Activated naive CD4-positive, alpha-beta T cell treated with anti-CD3 and anti-CD28 coated beads for 36 hours (primary cell): ENCODE results near the gene VWA1. TPM values are rescaled to one million over a fixed set of nuclear protein-coding genes. Genes with fewer than 3 reads are reported as not detected.

Experiments used
- CTCF ChIA-PET: fragments of 350-600 bp; sonication (Branson Sonifier 250); formaldehyde crosslinking; loops from one replicate; lab custom pipeline; 2021; ENCODE audit warnings: antibody characterized with exemption; lab: Charles Lee
- DNase-seq: peaks from one replicate; pipeline ENCODE4 v3.0.0-alpha.2; 2020
- H3K27ac Mint-ChIP-seq: one replicate; pipeline ENCODE4 v1.8.0; 2021; ENCODE audit warnings: mild to moderate bottlenecking, mixed read lengths
- H3K27me3 Mint-ChIP-seq: one replicate; pipeline ENCODE4 v1.8.0; 2021; ENCODE audit warnings: low read depth, mixed read lengths
- H3K36me3 Mint-ChIP-seq: one replicate; pipeline ENCODE4 v1.8.0; 2021; ENCODE audit warnings: low read depth, mixed read lengths
- H3K4me1 Mint-ChIP-seq: one replicate; pipeline ENCODE4 v1.8.0; 2021; ENCODE audit warnings: low read depth, mixed read lengths
- H3K4me3 Mint-ChIP-seq: one replicate; pipeline ENCODE4 v1.8.0; 2021; ENCODE audit warnings: mild to moderate bottlenecking, moderate library complexity, mixed read lengths
- H3K9me3 Mint-ChIP-seq: one replicate; pipeline ENCODE4 v1.8.0; 2021; ENCODE audit warnings: mixed read lengths
- intact Hi-C: fragments of 100-400 bp; cut with micrococcal nuclease; formaldehyde crosslinking; loops from one replicate; pipeline ENCODE4 v1.15.1; 2023
- total RNA-seq, 2 experiments: library from RNA; stranded (reverse); gene quantifications; one replicate each; pipeline ENCODE4 v1.2.3, GENCODE V29; 2021

VWA1 gene
- total RNA-seq, 2 experiments from 2014 or later = 0.72 to 0.74 TPM

DNA sequence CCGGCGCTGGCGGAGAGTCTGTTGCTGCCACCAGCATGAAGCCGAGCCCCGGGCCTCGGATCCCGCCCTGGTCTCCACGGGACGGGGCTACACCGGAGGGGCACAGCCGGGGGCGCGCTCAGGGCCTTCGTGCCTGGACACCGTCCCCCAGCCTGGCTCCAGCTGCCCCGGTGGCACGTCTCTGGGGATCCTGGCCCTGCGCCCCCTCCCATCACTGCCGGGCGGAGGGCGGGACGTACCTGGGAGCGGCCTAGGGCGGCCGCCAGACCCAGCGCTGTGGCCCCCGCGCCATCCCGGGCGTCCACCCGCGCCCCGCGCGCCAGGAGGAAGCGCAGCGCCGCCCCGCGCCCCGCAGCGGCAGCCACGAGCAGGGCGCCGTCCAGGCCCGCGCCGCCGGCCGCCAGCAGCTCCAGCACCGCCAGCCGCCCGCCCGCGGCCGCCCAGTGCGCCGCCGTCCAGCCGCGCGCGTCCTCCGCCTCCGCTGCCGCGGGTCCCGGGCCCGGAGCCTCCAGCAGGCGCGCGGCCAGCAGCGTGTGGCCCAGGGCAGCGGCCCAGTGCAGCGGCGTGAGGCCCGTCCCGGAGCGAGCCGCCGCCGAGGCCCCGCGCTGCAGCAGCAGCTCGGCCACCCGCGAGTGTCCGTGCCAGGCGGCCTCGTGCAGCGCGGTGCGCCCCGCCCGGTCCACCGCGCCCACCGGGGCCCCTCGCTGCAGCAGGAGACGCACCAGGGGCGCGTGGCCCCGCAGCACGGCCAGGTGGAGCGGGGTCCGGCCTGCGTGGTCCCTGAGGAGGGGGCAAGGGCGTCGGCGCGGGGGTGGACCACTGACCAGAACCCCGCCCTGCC is 15.5 kb upstream of the VWA1 start:
- H3K4me1 Mint-ChIP-seq = peaks cover 11% of the 10 kb centered on the region
- no peak overlapping the region for H3K4me3 Mint-ChIP-seq
- no peak overlapping the region for H3K27ac Mint-ChIP-seq
- intact Hi-C loops = no loop called here
- H3K9me3 Mint-ChIP-seq = no peaks in the 10 kb centered on the region
- no peak for DNase-seq
- peaks cover 14% of the 10 kb centered on the region for H3K27me3 Mint-ChIP-seq
- no peaks in the 10 kb centered on the region for H3K36me3 Mint-ChIP-seq
- CTCF ChIA-PET = no interaction called here

DNA sequence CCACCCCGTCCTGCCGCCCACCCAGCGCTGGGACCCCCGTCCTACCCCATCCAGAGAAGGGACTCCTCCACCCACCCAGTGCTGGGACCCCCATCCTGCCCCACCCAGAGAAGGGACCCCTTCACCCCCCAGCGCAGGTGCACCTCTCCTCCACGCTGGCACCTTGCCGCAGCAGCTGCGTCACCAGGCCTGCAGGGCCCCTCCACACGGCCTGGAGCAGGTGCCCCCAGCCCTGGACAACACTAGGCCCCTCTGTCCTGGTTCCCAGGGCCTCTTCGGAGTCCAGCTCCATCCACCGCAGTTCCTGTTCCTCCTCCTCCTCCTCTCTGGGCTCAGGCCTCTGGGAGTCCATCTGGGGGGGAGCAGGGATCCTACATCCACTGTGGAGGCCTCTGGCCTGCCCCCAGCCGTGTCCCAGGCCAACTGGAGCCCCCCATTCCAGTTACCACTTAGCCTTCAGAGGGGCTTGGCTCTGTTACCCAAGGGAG is 14.8 kb upstream of the VWA1 start:
- CTCF ChIA-PET = no interaction called here
- H3K4me1 Mint-ChIP-seq = peaks cover 11% of the 10 kb centered on the region
- H3K4me3 Mint-ChIP-seq = no peak overlapping the region
- no peak for DNase-seq
- no peak overlapping the region for H3K27ac Mint-ChIP-seq
- peaks cover 19% of the 10 kb centered on the region for H3K27me3 Mint-ChIP-seq
- intact Hi-C loops = no loop called here
- no peaks in the 10 kb centered on the region for H3K9me3 Mint-ChIP-seq
- H3K36me3 Mint-ChIP-seq = no peaks in the 10 kb centered on the region

DNA sequence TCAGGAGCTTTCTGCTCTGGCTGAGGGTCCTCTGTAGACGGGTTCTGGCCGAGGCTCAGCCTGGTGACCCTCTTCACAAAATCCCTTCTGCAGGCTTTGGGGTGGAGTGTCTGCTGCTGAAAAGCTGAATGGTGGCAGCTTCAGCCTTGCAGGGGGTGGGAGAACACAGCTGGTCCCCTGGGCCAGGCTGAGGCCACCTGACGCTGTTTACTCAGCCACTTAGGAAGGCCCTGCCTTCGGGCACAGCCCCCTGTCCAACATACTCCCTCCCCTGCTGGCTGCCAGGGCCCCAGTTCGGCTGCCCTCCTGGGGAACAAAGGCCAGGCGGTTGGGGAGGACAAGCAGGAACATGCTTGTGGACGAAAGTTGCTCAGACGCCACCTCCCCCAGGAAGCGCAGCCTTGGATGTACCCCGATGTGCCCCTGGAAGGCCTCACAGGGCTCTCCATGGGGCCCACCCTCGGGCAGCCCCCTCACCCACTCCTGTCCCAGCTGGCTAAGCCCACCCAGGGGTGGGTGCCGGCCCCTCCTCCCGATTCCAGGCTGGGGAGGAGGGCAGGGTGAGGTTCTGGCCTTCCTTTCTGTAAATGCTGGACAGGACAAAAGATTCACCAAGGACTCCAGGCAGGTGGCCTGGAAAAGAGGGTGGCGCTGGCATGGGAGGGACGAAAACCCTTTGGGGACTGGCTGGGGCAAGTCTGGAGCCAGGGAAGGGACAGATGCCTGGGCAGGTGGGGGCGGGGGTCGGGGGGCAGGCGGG is 14.2 kb upstream of the VWA1 start, which contains the start of gene ANKRD65:
TSS of gene ANKRD65 (minus strand) at position 130 of the 760 bp plus-strand sequence. CDS start 271 bp downstream, outside the sequence.
- Mint-ChIP-seq H3K4me3 (no peak within 1 kb of the TSS), H3K36me3 (no peaks in the 10 kb centered on the region), H3K9me3 (no peaks in the 10 kb centered on the region), H3K27me3 (peaks cover 23% of the 10 kb centered on the region), H3K4me1 (peaks cover 13% of the 10 kb centered on the region), H3K27ac (no peak within 1 kb of the TSS)
- CTCF ChIA-PET = no interaction called here
- intact Hi-C loops = no loop called here
- DNase-seq = no peak

DNA sequence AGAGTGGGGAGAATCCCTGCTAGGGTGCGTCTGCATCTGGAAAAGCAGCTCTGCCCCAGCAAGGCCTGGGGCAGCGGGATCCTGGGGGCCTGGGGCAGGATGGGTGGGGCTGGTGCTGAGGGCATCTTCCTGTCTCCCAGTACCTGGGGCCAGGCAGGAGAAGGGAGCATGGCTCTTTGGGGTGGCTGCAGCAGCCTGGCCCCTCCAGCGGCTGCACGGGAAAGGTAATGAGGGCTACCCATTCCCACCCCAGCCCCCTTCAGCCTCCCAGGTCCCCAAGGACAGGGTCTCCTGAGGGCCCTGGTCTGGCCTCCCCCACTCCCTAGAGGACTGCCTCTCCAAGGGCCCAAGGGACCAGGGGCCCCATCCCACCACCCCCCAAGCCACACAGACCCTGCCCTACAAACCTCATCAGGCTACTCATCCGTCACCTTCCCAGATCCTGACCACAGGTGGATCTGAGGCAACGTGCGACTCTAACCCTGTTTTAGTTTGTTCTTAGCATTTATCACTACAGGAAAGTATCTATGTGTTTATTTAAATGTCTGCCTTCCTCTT is 13.5 kb upstream of the VWA1 start:
- CTCF ChIA-PET = no interaction called here
- intact Hi-C loops = no loop called here

DNA sequence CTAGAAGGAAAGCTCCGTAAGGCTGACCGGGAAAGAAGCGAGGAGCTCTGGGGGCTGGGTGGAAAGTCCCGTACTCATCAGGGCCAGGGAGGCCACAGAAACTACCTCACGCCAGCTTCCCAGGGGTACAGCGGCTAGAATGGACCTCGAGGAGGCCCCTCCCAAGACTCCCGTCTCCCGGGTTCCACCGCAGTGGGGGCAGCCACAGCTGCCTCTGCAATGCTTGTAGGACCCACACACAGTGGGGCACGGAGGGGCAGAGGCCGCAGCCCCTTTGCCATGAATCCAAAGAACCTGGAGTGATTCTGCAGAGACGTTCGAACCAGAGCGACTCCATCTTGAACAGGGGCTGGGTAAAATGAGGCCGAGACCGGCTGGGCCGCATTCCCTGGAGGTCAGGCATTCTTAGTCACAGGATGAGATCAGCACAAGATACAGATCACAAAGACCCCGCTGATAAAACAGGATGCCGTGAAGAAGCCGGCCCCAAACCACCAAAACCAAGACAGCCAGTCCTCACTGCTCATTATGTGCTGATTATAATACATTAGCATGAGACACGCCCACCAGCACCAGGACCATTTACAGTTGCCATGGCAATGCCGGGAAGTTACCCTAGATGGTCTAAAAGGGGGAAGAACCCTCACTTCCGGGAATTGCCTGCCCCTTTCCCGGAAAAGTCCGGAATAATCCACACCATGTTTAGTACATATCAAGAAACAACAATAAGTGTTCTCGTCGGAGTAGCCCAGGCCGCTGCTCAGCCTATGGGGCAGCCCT is 12.8 kb upstream of the VWA1 start:
- H3K9me3 Mint-ChIP-seq = no peaks in the 10 kb centered on the region
- CTCF ChIA-PET = no interaction called here
- H3K4me3 Mint-ChIP-seq = no peak overlapping the region
- H3K27me3 Mint-ChIP-seq = peaks cover 24% of the 10 kb centered on the region
- DNase-seq = no peak
- peaks cover 11% of the 10 kb centered on the region for H3K4me1 Mint-ChIP-seq
- intact Hi-C loops = no loop called here
- no peaks in the 10 kb centered on the region for H3K36me3 Mint-ChIP-seq
- no peak overlapping the region for H3K27ac Mint-ChIP-seq

More for the DNA sequence above, 13.5 kb upstream of the VWA1 start:
- DNase-seq = no peak
- H3K4me1 Mint-ChIP-seq = peaks cover 14% of the 10 kb centered on the region
- H3K4me3 Mint-ChIP-seq = no peak overlapping the region
- peaks cover 24% of the 10 kb centered on the region for H3K27me3 Mint-ChIP-seq
- no peaks in the 10 kb centered on the region for H3K36me3 Mint-ChIP-seq
- H3K27ac Mint-ChIP-seq = no peak overlapping the region
- H3K9me3 Mint-ChIP-seq = no peaks in the 10 kb centered on the region

DNA sequence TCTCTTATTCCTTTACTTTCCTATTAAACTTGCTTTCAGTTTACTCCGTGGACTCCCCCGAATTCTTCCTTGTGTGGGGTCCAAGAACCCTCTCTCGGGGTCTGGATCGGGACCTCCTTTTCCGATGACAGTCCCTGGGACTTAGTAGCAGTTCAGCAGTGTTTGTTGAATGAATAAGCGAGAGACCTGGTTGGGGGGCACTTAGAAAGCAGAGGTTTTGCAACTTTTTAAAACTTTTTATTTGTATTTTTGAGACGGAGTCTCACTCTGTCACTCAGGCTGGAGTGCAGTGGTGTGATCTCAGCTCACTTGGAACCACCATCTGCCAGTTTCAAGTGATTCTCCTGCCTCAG is 12.3 kb upstream of the VWA1 start:
- Mint-ChIP-seq H3K4me3 (no peak overlapping the region), H3K27me3 (peaks cover 24% of the 10 kb centered on the region), H3K9me3 (no peaks in the 10 kb centered on the region), H3K27ac (no peak overlapping the region), H3K36me3 (no peaks in the 10 kb centered on the region), H3K4me1 (peaks cover 7% of the 10 kb centered on the region)
- intact Hi-C loops = no loop called here
- CTCF ChIA-PET = no interaction called here
- DNase-seq = no peak

DNA sequence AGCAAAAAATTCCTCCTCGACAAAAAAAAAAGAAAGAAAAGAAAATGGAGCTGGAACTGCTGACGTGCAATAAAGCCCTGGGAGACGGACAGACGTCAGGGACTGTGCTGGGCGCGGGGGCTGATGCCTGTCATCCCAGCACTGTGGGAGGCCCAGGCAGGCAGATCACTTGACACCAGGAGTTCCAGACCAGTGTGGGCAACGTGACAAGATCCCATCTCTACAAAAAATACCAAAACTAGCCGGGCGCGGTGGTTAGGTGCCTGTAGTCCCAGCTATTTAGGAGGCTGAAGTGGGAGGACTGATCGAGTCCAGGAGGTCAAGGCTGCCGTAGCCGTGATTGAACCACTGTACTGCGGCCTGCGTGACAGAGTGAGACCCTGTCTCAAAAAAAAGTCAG is 10.8 kb upstream of the VWA1 start:
- no peaks in the 10 kb centered on the region for H3K36me3 Mint-ChIP-seq
- H3K9me3 Mint-ChIP-seq = no peaks in the 10 kb centered on the region
- intact Hi-C loops = no loop called here
- H3K27ac Mint-ChIP-seq = no peak overlapping the region
- peaks cover 6% of the 10 kb centered on the region for H3K4me1 Mint-ChIP-seq
- peaks cover 32% of the 10 kb centered on the region for H3K27me3 Mint-ChIP-seq
- H3K4me3 Mint-ChIP-seq = no peak overlapping the region
- CTCF ChIA-PET = interaction anchor here (0.5 kb wide), 1 partner anchor 86 kb away, joined by 3 read pairs; no protein-coding TSS in a partner anchor
- DNase-seq = no peak

DNA sequence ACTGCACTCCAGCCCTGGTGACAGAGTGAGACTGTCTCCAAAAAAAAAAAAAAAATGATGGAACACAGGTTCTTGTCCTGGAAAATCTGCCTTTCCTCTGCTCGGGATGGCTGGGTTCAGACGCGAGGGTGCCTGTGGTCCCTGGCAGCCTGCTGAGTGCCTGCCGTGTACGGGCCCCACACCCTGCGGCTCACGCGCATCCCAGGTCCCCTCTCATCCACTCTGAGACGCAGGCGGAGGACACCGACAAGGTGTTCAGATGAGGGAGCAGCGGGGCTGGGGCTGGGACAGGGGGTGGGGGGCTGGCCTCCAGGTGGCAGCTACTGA is 10.1 kb upstream of the VWA1 start:
- no peaks in the 10 kb centered on the region for H3K9me3 Mint-ChIP-seq
- H3K4me3 Mint-ChIP-seq = no peak overlapping the region
- H3K4me1 Mint-ChIP-seq = peaks cover 6% of the 10 kb centered on the region
- DNase-seq = no peak
- no peaks in the 10 kb centered on the region for H3K36me3 Mint-ChIP-seq
- H3K27ac Mint-ChIP-seq = no peak overlapping the region
- intact Hi-C loops = no loop called here
- peaks cover 36% of the 10 kb centered on the region for H3K27me3 Mint-ChIP-seq
- CTCF ChIA-PET = no interaction called here

DNA sequence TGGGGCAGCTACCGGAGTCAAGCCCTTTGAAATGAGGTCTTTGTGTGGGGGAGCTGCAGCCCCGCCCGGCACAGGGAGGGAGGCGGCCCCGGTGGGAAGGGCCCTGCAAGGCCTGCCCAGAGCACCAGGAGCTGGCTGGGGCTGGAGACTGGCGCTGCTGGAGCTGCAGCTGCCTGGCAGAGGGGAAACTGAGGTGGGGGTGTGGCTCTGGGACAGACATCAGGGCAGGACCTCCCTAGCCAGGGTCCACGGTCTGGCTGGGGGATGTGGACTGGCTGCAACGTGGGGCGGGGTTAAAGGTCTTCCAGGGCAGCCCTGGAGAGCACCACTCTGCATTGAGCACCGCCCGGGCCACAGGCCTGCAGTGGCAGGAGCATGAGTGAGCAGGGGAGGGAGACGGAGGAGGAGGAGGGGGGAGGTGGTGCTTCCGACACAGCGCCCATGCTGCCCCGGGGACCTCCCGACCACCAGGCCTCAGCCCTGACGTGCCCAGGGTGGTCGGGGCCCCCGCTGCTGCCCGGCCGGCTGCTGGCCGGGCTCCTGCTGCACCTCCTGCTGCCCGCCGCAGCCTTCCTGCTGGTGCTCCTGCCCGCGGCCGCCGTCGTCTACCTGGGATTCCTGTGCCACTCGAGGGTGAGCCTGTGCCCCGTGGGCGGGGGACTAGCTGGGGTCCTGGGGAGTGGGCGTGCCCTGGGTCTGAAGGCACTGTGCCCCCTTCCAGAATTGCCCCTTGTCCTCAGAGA is 9.6 kb upstream of the VWA1 start:
- intact Hi-C loops = no loop called here
- no peaks in the 10 kb centered on the region for H3K9me3 Mint-ChIP-seq
- no peak overlapping the region for H3K27ac Mint-ChIP-seq
- H3K4me1 Mint-ChIP-seq = peaks cover 6% of the 10 kb centered on the region
- H3K4me3 Mint-ChIP-seq = no peak overlapping the region
- DNase-seq = no peak
- CTCF ChIA-PET = no interaction called here
- no peaks in the 10 kb centered on the region for H3K36me3 Mint-ChIP-seq
- H3K27me3 Mint-ChIP-seq = peaks cover 36% of the 10 kb centered on the region

DNA sequence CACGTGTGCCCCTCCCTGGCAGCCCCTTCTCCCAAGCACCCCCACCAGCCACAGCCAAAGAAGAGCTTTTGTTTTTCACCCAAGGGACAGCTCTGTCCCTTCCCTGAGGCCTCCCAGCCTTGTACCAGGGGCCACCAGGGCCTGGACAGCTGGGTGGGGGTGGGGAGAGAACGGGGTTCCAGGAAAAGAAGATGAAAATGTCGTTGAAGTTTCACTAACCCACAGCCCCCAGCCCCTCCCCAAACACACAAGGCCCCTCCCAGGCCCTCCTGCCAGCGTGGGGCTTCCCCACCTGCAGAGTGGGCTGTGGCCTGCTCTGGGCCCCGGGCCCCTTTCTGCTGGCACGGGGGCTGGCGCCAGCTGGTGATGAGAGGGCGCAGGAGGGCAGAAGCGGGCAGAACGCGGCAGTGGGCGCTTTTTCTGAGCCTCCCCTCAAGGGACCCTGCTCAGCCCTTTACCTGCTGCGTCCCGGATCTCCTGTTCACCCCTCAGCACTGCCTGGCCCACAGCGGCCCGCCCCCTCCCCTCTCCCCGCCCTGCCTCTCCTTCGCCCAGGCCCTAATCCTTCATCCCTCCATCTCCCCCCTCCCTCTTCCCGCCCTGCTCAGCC is 8.9 kb upstream of the VWA1 start:
- H3K4me3 Mint-ChIP-seq = no peak overlapping the region
- no peaks in the 10 kb centered on the region for H3K36me3 Mint-ChIP-seq
- no peak overlapping the region for H3K27ac Mint-ChIP-seq
- intact Hi-C loops = no loop called here
- H3K9me3 Mint-ChIP-seq = no peaks in the 10 kb centered on the region
- CTCF ChIA-PET = no interaction called here
- no peak for DNase-seq
- H3K27me3 Mint-ChIP-seq = peaks cover 35% of the 10 kb centered on the region
- H3K4me1 Mint-ChIP-seq = peaks cover 6% of the 10 kb centered on the region

DNA sequence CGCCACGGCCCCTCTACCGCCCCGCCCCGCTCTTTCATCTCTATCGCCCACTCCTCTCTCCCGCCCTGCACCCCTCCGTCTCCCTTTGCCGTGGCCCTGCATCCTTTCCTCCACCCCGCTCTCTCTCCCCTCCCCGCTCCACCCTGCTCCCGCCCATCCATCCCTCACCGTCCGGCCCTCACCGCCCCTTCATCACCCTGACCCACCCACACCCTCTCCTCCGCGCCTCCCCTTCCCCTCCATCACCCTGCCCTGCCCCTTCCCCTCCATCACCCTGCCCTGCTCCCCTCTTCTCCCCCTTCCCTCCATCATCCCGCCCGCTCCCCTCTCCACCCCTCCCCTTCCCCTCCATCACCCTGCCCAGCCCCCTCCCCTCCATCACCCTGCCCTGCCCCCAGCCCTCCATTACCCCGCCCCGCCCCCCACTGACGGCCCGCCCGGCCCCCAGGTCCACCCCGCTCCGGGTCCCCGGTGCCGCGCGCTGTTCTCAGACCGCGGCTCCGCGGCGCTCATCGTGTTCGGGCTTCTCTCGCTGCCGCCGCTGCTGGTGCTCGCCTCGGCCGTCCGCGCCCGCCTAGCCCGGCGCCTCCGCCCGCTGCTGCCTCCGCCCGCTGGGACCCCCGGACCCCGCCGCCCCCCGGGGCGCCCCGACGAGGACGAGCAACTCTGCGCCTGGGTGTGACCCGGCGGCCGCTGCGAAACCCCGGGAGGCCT is 8.2 kb upstream of the VWA1 start:
- CTCF ChIA-PET = no interaction called here
- DNase-seq = no peak

More for the DNA sequence above, 8.2 kb upstream of the VWA1 start:
- no peaks in the 10 kb centered on the region for H3K36me3 Mint-ChIP-seq
- H3K27me3 Mint-ChIP-seq = peaks cover 32% of the 10 kb centered on the region
- intact Hi-C loops = no loop called here
- H3K4me1 Mint-ChIP-seq = peaks cover 6% of the 10 kb centered on the region
- no peak overlapping the region for H3K27ac Mint-ChIP-seq
- H3K9me3 Mint-ChIP-seq = no peaks in the 10 kb centered on the region
- no peak overlapping the region for H3K4me3 Mint-ChIP-seq
